Measurements from ENCODE around the gene MCM6. TPM values are rescaled to one million over a fixed set of nuclear protein-coding genes. Genes with fewer than 3 reads are reported as not detected.

MCM6 gene
- total RNA-seq, 1 experiment from 2014 or later = 84.8 TPM

DNA sequence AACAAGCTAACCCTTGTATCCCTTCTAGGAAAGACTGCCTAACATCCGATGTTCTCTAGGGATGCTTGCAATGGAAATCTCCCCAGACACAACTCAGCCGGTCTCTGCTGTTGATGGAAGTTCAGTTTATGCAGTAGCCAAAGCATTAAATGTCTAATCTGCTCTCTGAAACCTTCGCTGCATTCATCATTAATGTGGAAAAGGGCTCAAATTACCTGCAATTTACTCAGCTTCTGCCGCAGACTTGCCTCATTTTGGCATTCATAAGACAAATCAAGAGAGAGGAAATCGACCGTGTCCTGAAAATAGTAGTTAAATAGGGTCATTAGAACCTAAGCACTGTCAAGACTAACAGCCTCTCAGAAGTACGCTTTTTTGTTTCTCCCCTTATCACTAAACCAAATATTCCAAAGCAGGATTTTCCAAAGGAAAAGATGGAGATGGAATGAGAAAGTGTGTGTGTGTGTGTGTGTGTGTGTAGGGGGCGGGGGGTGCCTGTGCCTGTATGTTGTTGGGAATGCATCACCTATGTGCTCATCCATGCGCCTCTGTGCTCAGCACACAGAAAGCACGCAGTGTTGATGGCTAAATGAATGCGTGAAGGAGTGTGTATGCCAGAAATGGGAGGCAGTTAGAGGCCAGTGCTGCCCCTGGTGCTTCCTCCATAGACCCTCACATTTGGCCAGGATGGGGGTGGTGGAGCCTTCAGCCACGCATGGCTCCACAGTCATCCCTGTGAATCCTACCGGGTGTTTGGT is 46.7 kb downstream of the MCM6 start:
- Histone ChIP-seq H3K27ac (ENCODE audit: low read depth, low read length) (no peak overlapping the region), H4K20me1 (ENCODE audit: insufficient read depth) (no peaks in the 10 kb centered on the region), H3K9me2 (ENCODE audit: insufficient read depth) (no peaks in the 10 kb centered on the region), H3K4me3 (replicated peaks in 1 of 2; ENCODE audit: low read depth in 1 of 2, low read length in 2 of 2) (no peak overlapping the region), H3K9me3 (ENCODE audit: control insufficient read depth in 1 of 2, insufficient read depth in 1 of 2, low read depth in 1 of 2, low read length in 2 of 2) (no peaks in the 10 kb centered on the region), H3K79me2 (ENCODE audit: insufficient read depth, low read length) (no peaks in the 10 kb centered on the region), H3K9ac (ENCODE audit: low read length) (no peak overlapping the region), H3K27me3 (ENCODE audit: insufficient read depth, low read length) (no peaks in the 10 kb centered on the region), H3K4me2 (ENCODE audit: low read length) (no peak overlapping the region), H2AFZ (ENCODE audit: low read depth, low read length, poor library complexity, severe bottlenecking) (no peak overlapping the region), H3K36me3 (ENCODE audit: control insufficient read depth in 1 of 2, insufficient read depth in 2 of 2, low read length in 2 of 2) (no peaks in the 10 kb centered on the region), H3K4me1 (ENCODE audit: control insufficient read depth in 1 of 2, insufficient read depth in 2 of 2, low read length in 2 of 2) (no peaks in the 10 kb centered on the region)
- ATAC-seq = no peak
- no TSS peak for BruUV-seq (replicated peaks)
- TF ChIP-seq EGR1 (IDR thresholded peaks at IDR 0.05; ENCODE audit: low read depth) = no peak
- TF ChIP-seq YY1 (IDR thresholded peaks at IDR 0.05; ENCODE audit: extremely low read depth, insufficient replicate concordance, low read depth, low read length) = no peak
- TF ChIP-seq POLR2AphosphoS5 (IDR thresholded peaks at IDR 0.05; ENCODE audit: low read depth, low read length) = no peak
- TF ChIP-seq, protein P1, sequence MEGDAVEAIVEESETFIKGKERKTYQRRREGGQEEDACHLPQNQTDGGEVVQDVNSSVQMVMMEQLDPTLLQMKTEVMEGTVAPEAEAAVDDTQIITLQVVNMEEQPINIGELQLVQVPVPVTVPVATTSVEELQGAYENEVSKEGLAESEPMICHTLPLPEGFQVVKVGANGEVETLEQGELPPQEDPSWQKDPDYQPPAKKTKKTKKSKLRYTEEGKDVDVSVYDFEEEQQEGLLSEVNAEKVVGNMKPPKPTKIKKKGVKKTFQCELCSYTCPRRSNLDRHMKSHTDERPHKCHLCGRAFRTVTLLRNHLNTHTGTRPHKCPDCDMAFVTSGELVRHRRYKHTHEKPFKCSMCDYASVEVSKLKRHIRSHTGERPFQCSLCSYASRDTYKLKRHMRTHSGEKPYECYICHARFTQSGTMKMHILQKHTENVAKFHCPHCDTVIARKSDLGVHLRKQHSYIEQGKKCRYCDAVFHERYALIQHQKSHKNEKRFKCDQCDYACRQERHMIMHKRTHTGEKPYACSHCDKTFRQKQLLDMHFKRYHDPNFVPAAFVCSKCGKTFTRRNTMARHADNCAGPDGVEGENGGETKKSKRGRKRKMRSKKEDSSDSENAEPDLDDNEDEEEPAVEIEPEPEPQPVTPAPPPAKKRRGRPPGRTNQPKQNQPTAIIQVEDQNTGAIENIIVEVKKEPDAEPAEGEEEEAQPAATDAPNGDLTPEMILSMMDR (IDR thresholded peaks at IDR 0.05 in 2 of 3, conservative IDR thresholded peaks at IDR 0.05 in 1 of 3; ENCODE audit: borderline replicate concordance in 1 of 3, insufficient read depth in 1 of 3, low read depth in 2 of 3, low read length in 2 of 3) = no peak
- TF ChIP-seq RAD21 (IDR thresholded peaks at IDR 0.05; ENCODE audit: low read depth) = no peak
- no peak for TF ChIP-seq SRF (IDR thresholded peaks at IDR 0.05; ENCODE audit: low read depth)
- TF ChIP-seq POLR2A (IDR thresholded peaks at IDR 0.05; ENCODE audit: borderline replicate concordance, extremely low read depth, insufficient read depth, insufficient read length) = no peak
- TF ChIP-seq CBX3 (IDR thresholded peaks at IDR 0.05; ENCODE audit: low read depth) = no peak
- TF ChIP-seq TCF7L2 (IDR thresholded peaks at IDR 0.05; ENCODE audit: borderline replicate concordance, extremely low read depth, insufficient read depth, insufficient read length) = no peak
- TF ChIP-seq, protein P2, sequence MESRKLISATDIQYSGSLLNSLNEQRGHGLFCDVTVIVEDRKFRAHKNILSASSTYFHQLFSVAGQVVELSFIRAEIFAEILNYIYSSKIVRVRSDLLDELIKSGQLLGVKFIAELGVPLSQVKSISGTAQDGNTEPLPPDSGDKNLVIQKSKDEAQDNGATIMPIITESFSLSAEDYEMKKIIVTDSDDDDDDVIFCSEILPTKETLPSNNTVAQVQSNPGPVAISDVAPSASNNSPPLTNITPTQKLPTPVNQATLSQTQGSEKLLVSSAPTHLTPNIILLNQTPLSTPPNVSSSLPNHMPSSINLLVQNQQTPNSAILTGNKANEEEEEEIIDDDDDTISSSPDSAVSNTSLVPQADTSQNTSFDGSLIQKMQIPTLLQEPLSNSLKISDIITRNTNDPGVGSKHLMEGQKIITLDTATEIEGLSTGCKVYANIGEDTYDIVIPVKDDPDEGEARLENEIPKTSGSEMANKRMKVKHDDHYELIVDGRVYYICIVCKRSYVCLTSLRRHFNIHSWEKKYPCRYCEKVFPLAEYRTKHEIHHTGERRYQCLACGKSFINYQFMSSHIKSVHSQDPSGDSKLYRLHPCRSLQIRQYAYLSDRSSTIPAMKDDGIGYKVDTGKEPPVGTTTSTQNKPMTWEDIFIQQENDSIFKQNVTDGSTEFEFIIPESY (IDR thresholded peaks at IDR 0.05; ENCODE audit: extremely low read depth, insufficient replicate concordance, low read length) = no peak
- TF ChIP-seq JUND (IDR thresholded peaks at IDR 0.05) = no peak
- TF ChIP-seq EZH2phosphoT487 (IDR thresholded peaks at IDR 0.05; ENCODE audit: borderline replicate concordance) = no peak
- TF ChIP-seq ZNF274 (IDR thresholded peaks at IDR 0.05; ENCODE audit: low read depth, low read length) = no peak
- TF ChIP-seq EZH2 (IDR thresholded peaks at IDR 0.05) = no peak
- TF ChIP-seq, protein P3, sequence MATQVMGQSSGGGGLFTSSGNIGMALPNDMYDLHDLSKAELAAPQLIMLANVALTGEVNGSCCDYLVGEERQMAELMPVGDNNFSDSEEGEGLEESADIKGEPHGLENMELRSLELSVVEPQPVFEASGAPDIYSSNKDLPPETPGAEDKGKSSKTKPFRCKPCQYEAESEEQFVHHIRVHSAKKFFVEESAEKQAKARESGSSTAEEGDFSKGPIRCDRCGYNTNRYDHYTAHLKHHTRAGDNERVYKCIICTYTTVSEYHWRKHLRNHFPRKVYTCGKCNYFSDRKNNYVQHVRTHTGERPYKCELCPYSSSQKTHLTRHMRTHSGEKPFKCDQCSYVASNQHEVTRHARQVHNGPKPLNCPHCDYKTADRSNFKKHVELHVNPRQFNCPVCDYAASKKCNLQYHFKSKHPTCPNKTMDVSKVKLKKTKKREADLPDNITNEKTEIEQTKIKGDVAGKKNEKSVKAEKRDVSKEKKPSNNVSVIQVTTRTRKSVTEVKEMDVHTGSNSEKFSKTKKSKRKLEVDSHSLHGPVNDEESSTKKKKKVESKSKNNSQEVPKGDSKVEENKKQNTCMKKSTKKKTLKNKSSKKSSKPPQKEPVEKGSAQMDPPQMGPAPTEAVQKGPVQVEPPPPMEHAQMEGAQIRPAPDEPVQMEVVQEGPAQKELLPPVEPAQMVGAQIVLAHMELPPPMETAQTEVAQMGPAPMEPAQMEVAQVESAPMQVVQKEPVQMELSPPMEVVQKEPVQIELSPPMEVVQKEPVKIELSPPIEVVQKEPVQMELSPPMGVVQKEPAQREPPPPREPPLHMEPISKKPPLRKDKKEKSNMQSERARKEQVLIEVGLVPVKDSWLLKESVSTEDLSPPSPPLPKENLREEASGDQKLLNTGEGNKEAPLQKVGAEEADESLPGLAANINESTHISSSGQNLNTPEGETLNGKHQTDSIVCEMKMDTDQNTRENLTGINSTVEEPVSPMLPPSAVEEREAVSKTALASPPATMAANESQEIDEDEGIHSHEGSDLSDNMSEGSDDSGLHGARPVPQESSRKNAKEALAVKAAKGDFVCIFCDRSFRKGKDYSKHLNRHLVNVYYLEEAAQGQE (IDR thresholded peaks at IDR 0.05; ENCODE audit: low read depth) = no peak
- TF ChIP-seq SIN3A (IDR thresholded peaks at IDR 0.05; ENCODE audit: low read depth) = no peak
- DNase-seq (ENCODE audit: low read depth, low spot score) = no peak
- RAD21 ChIA-PET (ENCODE audit: low non-redundant PET in 1 of 2, low total read pairs in 2 of 2, uncharacterized antibody in 2 of 2, unreplicated experiment in 2 of 2) = no interaction called here
- POLR2A ChIA-PET = no interaction called here
- CTCF ChIA-PET = no interaction called here
- intact Hi-C loops (cut with micrococcal nuclease) = no loop called here

Data from HCT116 (cell line).